Activated naive CD4-positive, alpha-beta T cell treated with anti-CD3 and anti-CD28 coated beads, Interleukin-2, amount 50 U/mL, for 24 hours (primary cell): ENCODE results near the gene SNORC.

Experiments
- H3K27ac Mint-ChIP-seq: one replicate; pipeline ENCODE4 v1.8.0; 2021; ENCODE audit warnings: mild to moderate bottlenecking, mixed read lengths
- H3K27me3 Mint-ChIP-seq: one replicate; pipeline ENCODE4 v1.8.0; 2021; ENCODE audit warnings: mixed read lengths
- H3K36me3 Mint-ChIP-seq: one replicate; pipeline ENCODE4 v1.8.0; 2021; ENCODE audit warnings: mixed read lengths
- H3K4me1 Mint-ChIP-seq: one replicate; pipeline ENCODE4 v1.8.0; 2021; ENCODE audit warnings: mixed read lengths
- H3K4me3 Mint-ChIP-seq: one replicate; pipeline ENCODE4 v1.8.0; 2021; ENCODE audit warnings: mild to moderate bottlenecking, mixed read lengths
- H3K9me3 Mint-ChIP-seq: one replicate; pipeline ENCODE4 v1.8.0; 2021; ENCODE audit warnings: mixed read lengths

SNORC gene

GRCh38 chr2:232886176-232886575 lies 16.1 kb downstream of the SNORC start:
- no peaks in the 10 kb centered on the region for H3K36me3 Mint-ChIP-seq
- no peak overlapping the region for H3K4me3 Mint-ChIP-seq
- H3K9me3 Mint-ChIP-seq, result no peaks in the 10 kb centered on the region
- H3K27me3 Mint-ChIP-seq, result no peaks in the 10 kb centered on the region
- no peak overlapping the region for H3K27ac Mint-ChIP-seq
- no peaks in the 10 kb centered on the region for H3K4me1 Mint-ChIP-seq

DNA sequence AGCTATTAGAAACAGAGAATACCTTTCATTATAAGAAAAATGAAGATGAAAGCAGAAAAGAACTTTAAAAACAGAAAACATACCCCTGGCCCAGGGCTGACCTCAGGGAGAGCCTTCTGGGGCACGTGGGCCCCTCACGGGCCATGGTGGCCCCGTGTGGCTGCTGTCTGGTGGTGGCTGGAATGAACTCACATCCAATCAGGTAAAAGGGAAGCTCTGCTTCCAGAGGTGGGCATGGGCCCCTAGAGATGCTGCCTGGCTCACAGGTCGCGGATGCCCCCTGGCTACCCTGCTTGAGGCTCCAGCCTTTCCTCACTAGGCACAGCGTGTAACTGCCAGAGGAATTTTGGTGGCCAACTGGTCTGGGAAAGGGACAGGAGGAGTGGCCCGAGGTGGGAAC lies 16.6 kb downstream of the SNORC start:
- Mint-ChIP-seq H3K36me3 (no peaks in the 10 kb centered on the region), H3K4me1 (no peaks in the 10 kb centered on the region), H3K9me3 (no peaks in the 10 kb centered on the region), H3K27me3 (no peaks in the 10 kb centered on the region), H3K27ac (no peak overlapping the region), H3K4me3 (no peak overlapping the region)

- no peaks in the 10 kb centered on the region for H3K4me1 Mint-ChIP-seq
- H3K27me3 Mint-ChIP-seq, result no peaks in the 10 kb centered on the region
- no peaks in the 10 kb centered on the region for H3K36me3 Mint-ChIP-seq
- H3K27ac Mint-ChIP-seq, result no peak overlapping the region
- no peaks in the 10 kb centered on the region for H3K9me3 Mint-ChIP-seq
- H3K4me3 Mint-ChIP-seq, result no peak overlapping the region
Observed at GRCh38 chr2:232887171-232887850, 17.2 kb downstream of the SNORC start.

- H3K27me3 Mint-ChIP-seq, result no peaks in the 10 kb centered on the region
- no peaks in the 10 kb centered on the region for H3K4me1 Mint-ChIP-seq
- no peak overlapping the region for H3K27ac Mint-ChIP-seq
- H3K4me3 Mint-ChIP-seq, result no peak overlapping the region
- no peaks in the 10 kb centered on the region for H3K9me3 Mint-ChIP-seq
- H3K36me3 Mint-ChIP-seq, result no peaks in the 10 kb centered on the region
Observed at GRCh38 chr2:232888099-232888836, 18.2 kb downstream of the SNORC start.

DNA sequence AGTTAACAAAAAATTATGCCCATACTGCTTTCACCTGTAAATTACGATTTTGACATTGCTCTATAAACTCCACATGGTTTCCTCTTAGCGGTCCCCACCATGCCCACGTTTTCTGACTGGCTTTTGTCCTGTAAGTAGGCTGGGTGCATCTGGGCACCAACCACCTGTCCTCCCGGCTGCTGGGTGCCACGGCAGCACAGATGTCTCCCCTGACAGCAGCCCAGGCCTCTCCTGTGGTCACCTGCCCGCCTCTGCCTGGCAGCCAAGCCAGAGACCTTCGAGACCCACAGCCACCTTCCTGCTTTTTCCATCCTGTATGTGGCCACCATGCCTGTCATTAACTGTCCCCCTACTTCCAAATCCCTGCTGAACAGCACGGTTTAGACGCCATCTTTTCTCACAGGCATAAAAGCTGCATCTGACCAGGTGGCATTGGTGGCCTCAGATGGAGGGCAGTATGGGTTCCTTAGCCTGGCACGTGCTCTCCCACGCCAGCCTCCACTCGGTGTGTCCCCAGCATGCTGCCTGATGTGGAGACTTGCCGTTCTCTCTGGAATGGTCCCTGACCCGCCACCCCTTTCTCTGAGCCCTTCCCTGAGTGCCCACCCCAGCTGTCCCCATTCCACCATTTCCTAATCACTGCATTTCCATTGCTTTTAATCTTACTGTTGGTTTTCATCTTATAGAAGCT lies 18.9 kb downstream of the SNORC start:
- Mint-ChIP-seq H3K4me1 (no peaks in the 10 kb centered on the region), H3K27me3 (no peaks in the 10 kb centered on the region), H3K27ac (no peak overlapping the region), H3K36me3 (no peaks in the 10 kb centered on the region), H3K9me3 (no peaks in the 10 kb centered on the region), H3K4me3 (no peak overlapping the region)

DNA sequence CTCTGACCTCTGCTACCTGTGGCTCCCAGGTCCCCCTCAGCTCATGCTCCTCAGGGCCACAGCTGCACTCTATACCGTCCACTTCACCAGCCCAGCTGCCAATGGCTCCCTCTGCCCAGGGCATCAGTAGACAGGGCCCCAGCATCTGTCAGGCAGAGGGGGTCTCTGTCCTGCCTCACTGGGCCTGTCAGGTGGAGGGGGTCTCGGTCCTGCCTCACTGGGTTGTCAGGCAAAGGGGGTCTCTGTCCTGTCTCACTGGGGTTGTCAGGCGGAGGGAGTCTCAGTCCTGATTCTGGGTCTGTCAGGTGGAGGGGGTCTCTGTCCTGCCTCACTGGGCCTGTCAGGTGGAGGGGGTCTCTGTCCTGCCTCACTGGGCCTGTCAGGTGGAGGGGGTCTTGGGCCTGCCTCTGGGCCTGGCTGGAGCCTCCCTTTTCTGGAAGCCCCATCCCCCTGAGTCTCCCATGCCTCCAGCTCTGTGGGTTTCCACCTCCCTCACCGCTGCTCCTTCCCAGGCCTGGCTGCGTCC lies 19.9 kb downstream of the SNORC start:
- Mint-ChIP-seq H3K27me3 (no peaks in the 10 kb centered on the region), H3K36me3 (no peaks in the 10 kb centered on the region), H3K4me3 (no peak overlapping the region), H3K27ac (no peak overlapping the region), H3K9me3 (no peaks in the 10 kb centered on the region), H3K4me1 (no peaks in the 10 kb centered on the region)

GRCh38 chr2:232890536-232890895 lies 20.5 kb downstream of the SNORC start:
- no peaks in the 10 kb centered on the region for H3K36me3 Mint-ChIP-seq
- H3K27ac Mint-ChIP-seq, result no peak overlapping the region
- no peaks in the 10 kb centered on the region for H3K4me1 Mint-ChIP-seq
- no peaks in the 10 kb centered on the region for H3K9me3 Mint-ChIP-seq
- no peaks in the 10 kb centered on the region for H3K27me3 Mint-ChIP-seq
- no peak overlapping the region for H3K4me3 Mint-ChIP-seq

DNA sequence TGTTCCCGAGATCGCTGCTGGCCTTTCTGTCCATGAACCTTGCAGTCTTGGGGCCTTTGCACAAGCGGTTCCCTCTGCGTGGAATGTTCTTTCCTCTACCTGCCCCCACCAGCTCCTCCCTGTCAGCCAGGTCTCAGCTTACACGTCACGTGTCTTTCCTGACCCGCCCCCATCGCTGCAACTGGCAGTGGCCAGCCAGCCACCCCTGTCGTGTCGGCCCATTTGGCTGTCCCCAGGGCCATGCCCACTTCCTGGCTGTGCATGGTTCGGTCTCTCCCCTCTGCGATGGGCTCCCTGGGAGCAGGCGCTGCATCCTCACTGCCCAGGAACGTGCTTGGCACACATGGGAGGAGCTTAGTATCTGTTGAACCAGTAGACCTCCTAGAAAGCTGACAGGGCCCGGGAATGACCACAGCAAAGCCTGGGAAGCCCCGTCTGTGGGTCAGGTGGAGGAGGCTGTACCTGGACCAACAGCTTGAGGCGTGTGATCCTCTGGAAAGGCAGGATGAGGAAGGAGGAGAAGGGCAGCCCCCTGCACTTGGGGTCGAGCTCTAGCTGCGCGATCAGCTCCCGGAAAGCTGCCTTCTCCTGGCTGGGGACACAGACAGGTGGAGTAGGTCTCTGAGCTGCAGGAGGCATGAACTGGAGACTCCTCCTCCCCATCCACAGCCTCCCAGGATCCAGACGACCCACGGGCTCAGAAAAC lies 21.0 kb downstream of the SNORC start:
- Mint-ChIP-seq H3K27ac (no peak overlapping the region), H3K9me3 (no peaks in the 10 kb centered on the region), H3K4me3 (no peak overlapping the region), H3K4me1 (no peaks in the 10 kb centered on the region), H3K36me3 (no peaks in the 10 kb centered on the region), H3K27me3 (no peaks in the 10 kb centered on the region)

- H3K27ac Mint-ChIP-seq, result no peak overlapping the region
- H3K36me3 Mint-ChIP-seq, result no peaks in the 10 kb centered on the region
- H3K27me3 Mint-ChIP-seq, result no peaks in the 10 kb centered on the region
- H3K4me1 Mint-ChIP-seq, result no peaks in the 10 kb centered on the region
- H3K9me3 Mint-ChIP-seq, result no peaks in the 10 kb centered on the region
- no peak overlapping the region for H3K4me3 Mint-ChIP-seq
Observed at GRCh38 chr2:232891621-232892071, 21.6 kb downstream of the SNORC start.

GRCh38 chr2:232892221-232892620 lies 22.2 kb downstream of the SNORC start:
- no peaks in the 10 kb centered on the region for H3K9me3 Mint-ChIP-seq
- no peaks in the 10 kb centered on the region for H3K27me3 Mint-ChIP-seq
- H3K27ac Mint-ChIP-seq, result no peak overlapping the region
- H3K36me3 Mint-ChIP-seq, result no peaks in the 10 kb centered on the region
- no peak overlapping the region for H3K4me3 Mint-ChIP-seq
- no peaks in the 10 kb centered on the region for H3K4me1 Mint-ChIP-seq

DNA sequence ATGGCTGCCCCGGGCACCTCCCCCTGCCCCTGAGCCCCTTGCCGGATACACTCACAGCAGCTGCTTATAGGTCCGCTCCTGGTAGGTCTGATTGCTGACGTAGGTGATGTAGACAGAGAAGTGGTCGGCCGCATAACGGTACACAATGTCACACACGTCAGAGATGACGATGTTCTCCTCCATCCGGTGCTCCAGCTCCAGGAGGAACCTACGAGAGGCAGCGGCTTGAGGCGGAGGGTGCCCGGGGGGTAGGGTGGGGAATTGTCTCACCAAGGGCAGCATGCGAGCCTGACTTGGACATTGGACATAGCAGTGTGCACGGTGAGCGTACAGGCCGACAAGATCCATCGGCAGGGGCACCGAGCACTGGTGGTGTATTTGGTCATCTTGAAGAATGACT lies 22.8 kb downstream of the SNORC start:
- H3K27me3 Mint-ChIP-seq, result no peaks in the 10 kb centered on the region
- no peaks in the 10 kb centered on the region for H3K4me1 Mint-ChIP-seq
- no peak overlapping the region for H3K27ac Mint-ChIP-seq
- no peak overlapping the region for H3K4me3 Mint-ChIP-seq
- no peaks in the 10 kb centered on the region for H3K36me3 Mint-ChIP-seq
- no peaks in the 10 kb centered on the region for H3K9me3 Mint-ChIP-seq

DNA sequence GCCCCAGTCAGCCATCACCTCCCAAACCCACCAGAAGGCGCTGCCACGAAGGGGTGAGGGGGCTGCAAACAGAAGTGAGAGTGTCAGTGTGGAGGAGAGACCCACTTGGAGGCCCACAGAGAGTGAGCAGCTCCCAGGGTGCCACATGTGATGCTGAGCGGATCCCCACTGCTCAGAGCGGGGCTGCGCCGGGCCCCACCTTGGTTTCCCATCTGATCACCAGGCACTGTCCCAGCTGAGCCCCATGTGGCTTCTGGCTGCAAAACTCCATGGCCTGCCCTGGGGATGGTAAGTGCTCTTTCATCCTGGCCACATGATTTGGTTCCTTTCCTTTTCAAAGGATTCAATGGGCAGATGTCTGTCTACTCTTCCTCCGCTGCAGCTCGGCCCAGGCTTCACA lies 23.8 kb downstream of the SNORC start:
- no peak overlapping the region for H3K4me3 Mint-ChIP-seq
- no peaks in the 10 kb centered on the region for H3K4me1 Mint-ChIP-seq
- H3K27ac Mint-ChIP-seq, result no peak overlapping the region
- no peaks in the 10 kb centered on the region for H3K9me3 Mint-ChIP-seq
- H3K36me3 Mint-ChIP-seq, result no peaks in the 10 kb centered on the region
- no peaks in the 10 kb centered on the region for H3K27me3 Mint-ChIP-seq

DNA sequence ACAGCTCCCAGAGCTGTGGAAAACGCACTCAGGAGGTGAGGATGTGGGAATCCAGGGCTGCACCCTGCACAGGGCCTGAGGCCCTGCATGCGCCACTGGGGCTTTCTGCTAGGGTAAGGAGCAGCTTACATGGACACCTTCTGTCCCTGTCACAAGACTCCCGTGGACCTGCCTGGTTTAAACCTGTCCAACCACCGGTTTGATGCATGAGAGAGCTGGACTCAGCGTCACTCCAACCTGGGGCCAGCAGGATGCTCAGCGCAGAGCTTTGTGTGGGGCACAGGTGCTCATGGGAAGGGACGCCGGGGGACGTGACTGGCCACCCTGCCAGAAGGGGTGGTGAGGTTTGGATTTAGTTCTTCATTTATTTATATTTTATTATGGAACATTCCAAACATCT lies 24.2 kb downstream of the SNORC start:
- no peaks in the 10 kb centered on the region for H3K9me3 Mint-ChIP-seq
- no peaks in the 10 kb centered on the region for H3K36me3 Mint-ChIP-seq
- H3K27ac Mint-ChIP-seq, result no peak overlapping the region
- H3K4me3 Mint-ChIP-seq, result no peak overlapping the region
- no peaks in the 10 kb centered on the region for H3K4me1 Mint-ChIP-seq
- H3K27me3 Mint-ChIP-seq, result no peaks in the 10 kb centered on the region

GRCh38 chr2:232894746-232895145 lies 24.7 kb downstream of the SNORC start:
- Mint-ChIP-seq H3K4me1 (no peaks in the 10 kb centered on the region), H3K9me3 (no peaks in the 10 kb centered on the region), H3K36me3 (no peaks in the 10 kb centered on the region), H3K27ac (no peak overlapping the region), H3K4me3 (no peak overlapping the region), H3K27me3 (no peaks in the 10 kb centered on the region)

DNA sequence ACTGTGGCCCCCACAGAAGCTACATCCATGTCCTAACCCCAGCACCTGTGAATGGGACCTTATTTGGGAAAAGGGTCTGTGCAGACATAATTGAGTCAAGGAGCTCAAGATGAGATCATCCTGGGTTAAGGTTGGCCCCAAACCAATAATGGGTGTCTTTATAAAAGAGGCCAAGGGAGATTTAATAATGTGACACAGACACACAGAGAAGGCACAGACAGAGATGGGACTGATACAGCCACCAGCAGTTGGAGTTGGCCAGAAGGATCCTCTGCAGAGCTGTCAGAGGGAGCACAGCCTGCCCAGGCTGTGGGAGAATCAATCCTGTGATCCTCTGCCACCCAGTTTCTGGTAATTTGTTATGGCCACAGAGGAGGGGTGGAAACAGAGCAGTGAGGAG lies 26.0 kb downstream of the SNORC start:
- H3K36me3 Mint-ChIP-seq, result no peaks in the 10 kb centered on the region
- H3K9me3 Mint-ChIP-seq, result no peaks in the 10 kb centered on the region
- no peak overlapping the region for H3K27ac Mint-ChIP-seq
- no peaks in the 10 kb centered on the region for H3K4me1 Mint-ChIP-seq
- H3K27me3 Mint-ChIP-seq, result no peaks in the 10 kb centered on the region
- no peak overlapping the region for H3K4me3 Mint-ChIP-seq
